PFSK-1 (cell line): ENCODE measurements around the gene DNAH17.

Source experiments
- FOXP2 ChIP-seq: optimal IDR thresholded peaks from 2 replicates; pipeline ENCODE3; 2011; ENCODE audit warnings: borderline replicate concordance, control low read depth, inconsistent platforms; ENCODE audit not compliant: insufficient read depth; ENCODE audit errors: extremely low read length, extremely low read depth
- POLR2AphosphoS5 ChIP-seq: IDR thresholded peaks from 2 replicates; pipeline ENCODE4 v1.6.1; 2012; ENCODE audit warnings: low read depth, mild to moderate bottlenecking, control low read depth, low read length, moderate library complexity
- SIN3A ChIP-seq: IDR thresholded peaks from 2 replicates; pipeline ENCODE4 v1.6.1; 2012; ENCODE audit warnings: mild to moderate bottlenecking, low read length, moderate library complexity, borderline replicate concordance; ENCODE audit not compliant: insufficient read depth
- TAF1 ChIP-seq: IDR thresholded peaks from 2 replicates; pipeline ENCODE4 v1.6.1; 2012; ENCODE audit warnings: low read length, control low read depth, borderline replicate concordance; ENCODE audit not compliant: insufficient read depth
- TF ChIP-seq, protein P1 (sequence below), 2 experiments: IDR thresholded peaks; 2 replicates each; pipeline versions ENCODE4 v1.6.1 to v1.8.0; 2011 to 2012; ENCODE audit warnings: low read depth in 2 of 2, low read length in 2 of 2, control low read depth in 1 of 2, inconsistent platforms in 1 of 2, mild to moderate bottlenecking in 1 of 2, moderate library complexity in 1 of 2; ENCODE audit not compliant: insufficient read depth in 1 of 2

Gene DNAH17

DNA sequence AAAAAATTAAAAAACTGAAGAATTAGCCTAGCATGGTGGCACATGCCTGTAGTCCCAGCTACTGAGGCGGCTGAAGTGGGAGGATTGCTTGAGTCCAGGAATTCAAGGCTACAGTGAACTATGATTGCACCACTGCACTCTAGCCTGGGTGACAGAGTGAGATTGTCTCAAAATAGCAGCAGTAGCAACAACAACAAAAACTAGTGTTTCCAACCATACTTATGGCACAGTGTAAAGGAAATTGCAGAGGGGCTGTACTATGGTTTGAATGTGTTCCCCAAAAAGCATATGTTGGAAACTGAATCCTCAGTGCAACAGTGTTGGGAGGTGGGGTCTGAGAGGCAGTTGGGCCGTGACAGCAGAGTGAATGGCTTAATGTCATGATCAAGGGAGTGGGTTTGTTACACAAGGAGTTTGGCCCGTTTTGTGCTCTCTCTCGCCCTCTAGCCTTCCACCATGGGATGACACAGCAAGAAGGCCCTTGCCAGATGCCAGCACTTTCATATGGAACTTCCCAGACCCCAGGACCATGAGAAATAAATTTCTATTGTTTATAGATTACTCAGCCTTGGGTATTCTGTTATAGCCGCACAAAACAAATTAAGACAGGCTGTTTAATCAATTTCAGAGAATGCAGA, 128.7 kb downstream of the DNAH17 start:
- no peak for TF ChIP-seq TAF1
- TF ChIP-seq, protein P1, sequence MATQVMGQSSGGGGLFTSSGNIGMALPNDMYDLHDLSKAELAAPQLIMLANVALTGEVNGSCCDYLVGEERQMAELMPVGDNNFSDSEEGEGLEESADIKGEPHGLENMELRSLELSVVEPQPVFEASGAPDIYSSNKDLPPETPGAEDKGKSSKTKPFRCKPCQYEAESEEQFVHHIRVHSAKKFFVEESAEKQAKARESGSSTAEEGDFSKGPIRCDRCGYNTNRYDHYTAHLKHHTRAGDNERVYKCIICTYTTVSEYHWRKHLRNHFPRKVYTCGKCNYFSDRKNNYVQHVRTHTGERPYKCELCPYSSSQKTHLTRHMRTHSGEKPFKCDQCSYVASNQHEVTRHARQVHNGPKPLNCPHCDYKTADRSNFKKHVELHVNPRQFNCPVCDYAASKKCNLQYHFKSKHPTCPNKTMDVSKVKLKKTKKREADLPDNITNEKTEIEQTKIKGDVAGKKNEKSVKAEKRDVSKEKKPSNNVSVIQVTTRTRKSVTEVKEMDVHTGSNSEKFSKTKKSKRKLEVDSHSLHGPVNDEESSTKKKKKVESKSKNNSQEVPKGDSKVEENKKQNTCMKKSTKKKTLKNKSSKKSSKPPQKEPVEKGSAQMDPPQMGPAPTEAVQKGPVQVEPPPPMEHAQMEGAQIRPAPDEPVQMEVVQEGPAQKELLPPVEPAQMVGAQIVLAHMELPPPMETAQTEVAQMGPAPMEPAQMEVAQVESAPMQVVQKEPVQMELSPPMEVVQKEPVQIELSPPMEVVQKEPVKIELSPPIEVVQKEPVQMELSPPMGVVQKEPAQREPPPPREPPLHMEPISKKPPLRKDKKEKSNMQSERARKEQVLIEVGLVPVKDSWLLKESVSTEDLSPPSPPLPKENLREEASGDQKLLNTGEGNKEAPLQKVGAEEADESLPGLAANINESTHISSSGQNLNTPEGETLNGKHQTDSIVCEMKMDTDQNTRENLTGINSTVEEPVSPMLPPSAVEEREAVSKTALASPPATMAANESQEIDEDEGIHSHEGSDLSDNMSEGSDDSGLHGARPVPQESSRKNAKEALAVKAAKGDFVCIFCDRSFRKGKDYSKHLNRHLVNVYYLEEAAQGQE (IDR thresholded peaks at IDR 0.05; ENCODE audit: insufficient read depth in 1 of 2, low read depth in 2 of 2, low read length in 2 of 2) = no peak
- TF ChIP-seq SIN3A = no peak
- no peak for TF ChIP-seq POLR2AphosphoS5
- TF ChIP-seq FOXP2 = no peak

DNA sequence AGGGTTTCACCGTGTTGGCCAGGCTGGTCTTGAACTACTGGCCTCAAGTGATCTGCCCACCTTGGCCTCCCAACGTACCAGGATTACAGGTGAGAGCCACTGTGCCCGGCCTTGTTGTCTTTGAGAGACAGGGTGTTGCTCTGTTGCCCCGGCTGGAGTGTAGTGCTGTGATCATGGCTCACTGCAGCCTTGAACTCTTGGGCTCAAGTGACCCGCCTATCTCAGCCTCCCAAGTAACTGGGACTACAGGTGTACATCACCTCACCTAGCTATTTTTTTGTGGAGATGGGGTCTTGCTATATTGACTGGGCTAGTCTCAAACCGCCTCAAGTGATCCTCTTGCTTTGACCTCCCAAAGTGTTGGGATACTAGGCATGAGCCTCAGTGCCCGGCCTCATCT, 130.4 kb downstream of the DNAH17 start:
- TF ChIP-seq TAF1 = no peak
- TF ChIP-seq, protein P1 (IDR thresholded peaks at IDR 0.05; ENCODE audit: insufficient read depth in 1 of 2, low read depth in 2 of 2, low read length in 2 of 2) = no peak
- no peak for TF ChIP-seq POLR2AphosphoS5
- no peak for TF ChIP-seq SIN3A
- no peak for TF ChIP-seq FOXP2

DNA sequence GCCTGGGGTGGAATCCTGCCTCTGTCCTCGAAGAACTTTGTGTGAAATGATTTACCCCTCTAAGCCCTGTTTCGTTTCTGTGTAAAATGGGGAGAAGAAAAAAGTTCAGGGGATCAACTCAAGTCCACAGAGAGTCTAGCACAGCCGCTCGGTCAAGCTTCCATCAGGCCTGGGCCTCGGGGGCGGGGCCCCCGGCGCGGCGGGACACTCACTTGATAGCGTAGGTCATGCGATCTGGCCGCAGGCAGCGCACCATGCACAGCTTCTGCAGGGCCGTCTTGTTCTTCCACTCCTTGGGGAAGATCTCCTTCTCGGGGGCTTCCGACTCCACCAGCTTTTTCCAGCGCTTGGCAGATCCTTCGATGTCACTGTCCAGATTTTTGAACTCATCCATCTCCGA, 132.8 kb downstream of the DNAH17 start:
- TF ChIP-seq SIN3A (no peak), POLR2AphosphoS5 (no peak), FOXP2 (no peak), TAF1 (no peak)
- TF ChIP-seq, protein P1 (IDR thresholded peaks at IDR 0.05; ENCODE audit: insufficient read depth in 1 of 2, low read depth in 2 of 2, low read length in 2 of 2) = no peak

DNA sequence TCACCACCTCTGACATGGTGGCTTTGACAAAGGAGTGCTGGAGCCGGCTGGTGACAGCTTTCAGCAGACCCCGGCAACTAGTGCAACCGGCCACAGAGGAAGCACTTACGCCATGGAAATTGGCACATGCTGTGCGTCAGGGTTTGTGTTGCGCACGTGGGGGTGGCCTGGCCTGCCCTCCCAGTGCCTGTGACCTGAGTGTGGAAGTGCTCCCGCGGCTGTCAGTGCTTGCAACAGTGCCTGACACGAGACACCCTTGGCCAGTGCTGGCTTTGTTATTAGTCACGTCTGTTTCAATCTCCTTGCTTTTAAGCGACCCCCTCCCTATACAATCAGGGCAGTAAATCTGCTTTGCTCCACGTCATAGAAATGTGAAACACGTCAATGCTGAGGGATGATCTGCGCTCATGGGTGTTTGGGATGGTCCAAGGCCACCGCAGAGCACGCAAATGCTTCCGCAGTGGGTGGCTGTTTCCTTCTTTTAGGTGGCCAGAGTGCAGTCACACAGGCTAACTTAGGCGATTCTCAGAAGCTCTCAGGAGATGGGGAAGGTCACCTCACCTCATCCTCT, 134.5 kb downstream of the DNAH17 start:
- TF ChIP-seq POLR2AphosphoS5 (no peak), FOXP2 (peak; percentile 73), SIN3A (no peak), TAF1 (no peak)
- TF ChIP-seq, protein P1 (IDR thresholded peaks at IDR 0.05; ENCODE audit: insufficient read depth in 1 of 2, low read depth in 2 of 2, low read length in 2 of 2) = no peak

DNA sequence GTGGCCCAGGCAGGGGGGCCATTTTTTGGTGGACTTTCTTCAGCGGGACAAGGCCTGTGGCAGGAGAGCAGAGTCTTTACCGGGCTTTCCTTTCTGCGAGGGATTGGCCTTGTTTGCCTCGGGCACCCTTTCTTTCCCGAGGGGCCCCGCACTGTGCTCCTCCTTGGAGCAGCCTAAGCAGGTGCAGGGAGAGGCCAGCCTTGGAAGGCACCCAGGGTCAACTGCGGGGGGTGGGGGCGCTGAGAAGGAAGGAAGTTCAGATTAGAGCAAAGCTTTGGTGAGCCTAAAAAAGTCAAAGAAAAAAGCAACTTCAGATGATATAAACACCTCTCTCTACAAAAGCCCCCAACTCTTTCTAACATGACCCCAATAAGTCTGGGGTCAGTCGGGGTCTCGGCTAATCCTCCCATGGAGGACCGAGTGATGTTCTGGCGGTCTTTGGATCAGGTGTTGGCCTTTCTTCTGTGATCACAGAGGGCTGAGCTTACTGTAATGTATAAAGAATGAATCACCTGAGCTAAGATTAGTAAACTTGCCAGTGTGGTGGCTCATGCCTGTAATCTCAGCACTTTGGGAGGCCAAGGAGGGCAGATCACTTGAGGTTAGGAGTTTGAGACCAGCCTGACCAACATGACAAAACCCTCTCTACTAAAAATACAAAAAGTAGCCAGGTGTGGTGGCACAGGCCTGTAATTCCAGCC, 135.8 kb downstream of the DNAH17 start:
- TF ChIP-seq POLR2AphosphoS5 (no peak), TAF1 (no peak), FOXP2 (no peak), SIN3A (no peak)
- TF ChIP-seq, protein P1 (IDR thresholded peaks at IDR 0.05; ENCODE audit: insufficient read depth in 1 of 2, low read depth in 2 of 2, low read length in 2 of 2) = no peak
